Posterior vena cava (tissue), 2 donors: ENCODE data around the gene SDHAF4. TPM values are rescaled to one million over a fixed set of nuclear protein-coding genes. Genes with fewer than 3 reads are reported as not detected.

ENCODE experiments used
- total RNA-seq, 2 donors: library from RNA; stranded (reverse); fragmentation: NEBNext Ultra II Directional; extraction: Animal tissue kit (Norgen Biotek cat#: 25700); gene quantifications; one replicate each; pipeline ENCODE4 v1.2.1, GENCODE V29; 2021
- donor health status: DM: yes; HTN: yes; CAD: no.
- donor health status: DM: yes; HTN: yes; CAD: no.

Gene SDHAF4
- total RNA-seq, 2 donors from 2014 or later, result 8.9 to 10.1 TPM

Other genes with a start within 250 kb of the SDHAF4 start
- gene FAM135A, start 153.4 kb upstream of the SDHAF4 start, total RNA-seq, result 10 to 100 TPM; 14.9 to 19.2 TPM
- 10 to 100 TPM; 22.5 to 26.1 TPM for gene SMAP1, start 101.0 kb downstream of the SDHAF4 start, total RNA-seq